Measurements from ENCODE around the gene NPIPA1. TPM values are rescaled to one million over a fixed set of nuclear protein-coding genes. Genes with fewer than 3 reads are reported as not detected.
"Not testable (repeated sequence)": the region's sequence is repeated elsewhere in the genome, so short reads cannot be mapped to it uniquely, and the experiment has no call there.

NPIPA1 gene
- total RNA-seq, 1 donor from 2014 or later = 103 TPM

DNA sequence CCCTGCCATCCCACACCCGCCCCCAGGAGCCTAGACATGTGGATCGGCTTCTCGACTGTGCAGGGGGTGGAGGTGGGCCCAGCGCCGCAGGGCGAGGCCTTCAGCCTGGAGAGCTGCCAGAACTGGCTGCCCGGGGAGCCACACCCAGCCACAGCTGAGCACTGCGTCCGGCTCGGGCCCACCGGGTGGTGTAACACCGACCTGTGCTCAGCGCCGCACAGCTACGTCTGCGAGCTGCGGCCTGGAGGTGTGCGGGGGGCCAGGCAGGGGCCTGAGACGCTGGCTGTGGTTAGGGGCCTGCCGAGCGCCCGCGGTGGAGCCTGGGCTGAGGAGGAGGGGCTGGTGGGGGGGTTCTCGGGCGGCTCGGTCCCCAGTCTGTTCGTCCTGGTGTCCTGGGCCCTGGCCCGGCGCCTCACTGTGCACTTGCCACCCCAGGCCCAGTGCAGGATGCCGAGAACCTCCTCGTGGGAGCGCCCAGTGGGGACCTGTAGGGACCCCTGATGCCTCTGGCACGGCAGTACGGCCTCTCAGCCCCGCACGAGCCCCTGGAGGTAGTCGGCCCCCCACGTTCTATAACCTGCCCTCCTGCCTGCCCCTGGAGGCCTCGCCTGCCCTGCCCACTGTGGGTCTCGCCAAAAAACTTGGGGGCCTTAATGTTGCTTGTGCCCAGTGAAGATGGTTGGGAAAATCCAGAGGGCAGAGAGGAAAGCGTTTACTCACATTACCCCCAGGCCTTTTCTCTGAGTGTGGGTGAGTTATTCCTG lies 17.2 kb upstream of the NPIPA1 start:
- H3K27ac Mint-ChIP-seq (ENCODE audit: unreplicated experiment); H3K4me1 Mint-ChIP-seq (ENCODE audit: unreplicated experiment); H3K36me3 Mint-ChIP-seq (ENCODE audit: low read depth, unreplicated experiment); H3K4me3 Mint-ChIP-seq (ENCODE audit: unreplicated experiment); DNase-seq (ENCODE audit: low spot score); H3K27me3 Mint-ChIP-seq (ENCODE audit: unreplicated experiment); H3K9me3 Mint-ChIP-seq (ENCODE audit: unreplicated experiment): not testable (repeated sequence)

DNA sequence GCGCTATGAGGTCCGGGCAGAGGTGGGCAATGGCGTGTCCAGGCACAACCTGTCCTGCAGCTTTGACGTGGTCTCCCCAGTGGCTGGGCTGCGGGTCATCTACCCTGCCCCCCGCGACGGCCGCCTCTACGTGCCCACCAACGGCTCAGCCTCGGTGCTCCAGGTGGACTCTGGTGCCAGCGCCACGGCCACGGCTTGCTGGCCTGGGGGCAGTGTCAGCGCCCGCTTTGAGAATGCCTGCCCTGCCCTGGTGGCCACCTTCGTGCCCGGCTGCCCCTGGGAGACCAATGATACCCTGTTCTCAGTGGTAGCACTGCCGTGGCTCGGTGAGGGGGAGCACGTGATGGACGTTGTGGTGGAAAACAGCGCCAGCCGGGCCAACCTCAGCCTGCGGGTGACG lies 15.0 kb upstream of the NPIPA1 start:
- not testable (repeated sequence) for DNase-seq (ENCODE audit: low spot score); H3K36me3 Mint-ChIP-seq (ENCODE audit: low read depth, unreplicated experiment); H3K27ac Mint-ChIP-seq (ENCODE audit: unreplicated experiment); H3K9me3 Mint-ChIP-seq (ENCODE audit: unreplicated experiment); H3K4me3 Mint-ChIP-seq (ENCODE audit: unreplicated experiment); H3K27me3 Mint-ChIP-seq (ENCODE audit: unreplicated experiment); H3K4me1 Mint-ChIP-seq (ENCODE audit: unreplicated experiment)

DNA sequence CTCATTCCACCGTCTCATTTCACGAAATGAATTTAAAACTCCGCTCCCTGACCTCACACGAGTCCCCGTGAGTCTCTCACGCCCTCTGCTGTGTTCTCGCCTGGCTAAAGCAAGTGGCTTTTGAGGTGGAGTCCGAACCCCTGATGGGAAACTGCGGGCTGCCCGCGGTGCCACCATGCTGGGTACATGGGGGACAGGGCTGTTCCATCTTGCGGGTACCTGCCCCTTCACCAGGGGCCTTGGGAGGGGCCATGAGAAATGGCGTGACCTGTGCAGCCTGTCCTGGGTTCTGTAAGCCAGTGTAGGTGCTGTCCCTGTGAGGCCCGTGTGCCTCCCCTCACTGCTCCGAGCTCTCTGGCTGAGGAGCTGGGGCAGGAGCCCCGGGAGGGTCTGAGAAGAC lies 14.3 kb upstream of the NPIPA1 start:
- not testable (repeated sequence) for H3K4me3 Mint-ChIP-seq (ENCODE audit: unreplicated experiment); H3K4me1 Mint-ChIP-seq (ENCODE audit: unreplicated experiment)

DNA sequence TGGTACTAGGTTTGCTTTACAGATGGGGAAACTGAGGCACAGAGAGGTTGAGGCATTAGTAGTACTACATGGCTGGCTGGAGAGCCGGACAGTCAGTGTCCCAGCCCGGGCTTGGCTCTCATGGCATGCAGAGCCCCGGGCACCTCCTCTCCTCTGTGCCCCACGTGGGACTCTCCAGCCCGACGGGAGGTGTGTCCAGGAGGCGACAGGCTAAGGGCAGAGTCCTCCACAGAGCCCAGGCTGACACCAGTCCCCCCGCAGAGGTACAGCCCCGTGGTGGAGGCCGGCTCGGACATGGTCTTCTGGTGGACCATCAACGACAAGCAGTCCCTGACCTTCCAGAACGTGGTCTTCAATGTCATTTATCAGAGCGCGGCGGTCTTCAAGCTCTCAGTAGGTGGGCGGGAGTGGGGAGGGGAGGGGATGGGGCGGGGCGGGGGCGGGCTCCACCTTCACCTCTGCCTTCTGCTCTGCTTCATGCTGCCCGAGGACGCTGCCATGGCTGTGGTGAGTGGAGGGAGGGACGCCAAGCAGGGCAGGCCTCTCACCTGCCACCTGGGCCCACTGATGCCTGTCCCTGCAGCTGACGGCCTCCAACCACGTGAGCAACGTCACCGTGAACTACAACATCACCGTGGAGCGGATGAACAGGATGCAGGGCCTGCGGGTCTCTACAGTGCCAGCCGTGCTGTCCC lies 13.7 kb upstream of the NPIPA1 start:
- DNase-seq (ENCODE audit: low spot score); H3K36me3 Mint-ChIP-seq (ENCODE audit: low read depth, unreplicated experiment); H3K27me3 Mint-ChIP-seq (ENCODE audit: unreplicated experiment); H3K4me3 Mint-ChIP-seq (ENCODE audit: unreplicated experiment); H3K27ac Mint-ChIP-seq (ENCODE audit: unreplicated experiment); H3K9me3 Mint-ChIP-seq (ENCODE audit: unreplicated experiment); H3K4me1 Mint-ChIP-seq (ENCODE audit: unreplicated experiment): not testable (repeated sequence)

More for the DNA sequence above, 14.3 kb upstream of the NPIPA1 start:
- not testable (repeated sequence) for H3K27ac Mint-ChIP-seq (ENCODE audit: unreplicated experiment); DNase-seq (ENCODE audit: low spot score); H3K36me3 Mint-ChIP-seq (ENCODE audit: low read depth, unreplicated experiment); H3K27me3 Mint-ChIP-seq (ENCODE audit: unreplicated experiment); H3K9me3 Mint-ChIP-seq (ENCODE audit: unreplicated experiment)

DNA sequence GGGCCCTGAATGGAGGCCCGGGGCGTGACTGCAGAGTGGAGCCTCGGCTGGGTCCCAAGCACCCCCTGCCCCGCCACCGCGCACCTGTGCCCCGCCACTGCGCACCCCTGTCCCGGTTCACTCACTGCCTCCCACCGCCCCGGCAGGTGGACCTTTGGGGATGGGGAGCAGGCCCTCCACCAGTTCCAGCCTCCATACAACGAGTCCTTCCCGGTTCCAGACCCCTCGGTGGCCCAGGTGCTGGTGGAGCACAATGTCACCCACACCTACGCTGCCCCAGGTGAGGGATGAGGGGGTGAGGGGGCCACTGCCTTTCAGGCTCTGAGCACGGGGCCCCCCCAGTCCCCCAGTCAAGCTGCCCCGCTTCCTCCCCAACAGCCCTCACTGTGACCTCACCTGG lies 12.9 kb upstream of the NPIPA1 start:
- H3K36me3 Mint-ChIP-seq (ENCODE audit: low read depth, unreplicated experiment); H3K27me3 Mint-ChIP-seq (ENCODE audit: unreplicated experiment); H3K9me3 Mint-ChIP-seq (ENCODE audit: unreplicated experiment); DNase-seq (ENCODE audit: low spot score); H3K4me3 Mint-ChIP-seq (ENCODE audit: unreplicated experiment); H3K27ac Mint-ChIP-seq (ENCODE audit: unreplicated experiment); H3K4me1 Mint-ChIP-seq (ENCODE audit: unreplicated experiment): not testable (repeated sequence)

DNA sequence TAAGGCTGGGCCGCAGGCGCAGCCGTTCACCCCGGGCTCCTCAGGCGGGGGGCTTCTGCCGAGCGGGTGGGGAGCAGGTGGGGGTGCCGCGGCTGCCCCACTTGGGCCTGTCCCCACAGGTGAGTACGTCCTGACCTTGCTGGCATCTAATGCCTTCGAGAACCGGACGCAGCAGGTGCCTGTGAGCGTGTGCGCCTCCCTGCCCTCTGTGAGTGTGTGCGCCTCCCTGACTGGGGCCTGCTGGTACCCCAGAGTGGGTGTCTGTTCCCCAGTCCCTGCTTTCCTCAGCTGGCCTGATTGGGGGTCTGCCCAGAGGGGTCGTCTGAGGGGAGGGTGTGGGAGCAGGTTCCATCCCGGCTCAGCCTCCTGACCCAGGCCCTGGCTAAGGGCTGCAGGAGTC lies 12.3 kb upstream of the NPIPA1 start:
- not testable (repeated sequence) for H3K4me3 Mint-ChIP-seq (ENCODE audit: unreplicated experiment); H3K27ac Mint-ChIP-seq (ENCODE audit: unreplicated experiment); H3K27me3 Mint-ChIP-seq (ENCODE audit: unreplicated experiment)

DNA sequence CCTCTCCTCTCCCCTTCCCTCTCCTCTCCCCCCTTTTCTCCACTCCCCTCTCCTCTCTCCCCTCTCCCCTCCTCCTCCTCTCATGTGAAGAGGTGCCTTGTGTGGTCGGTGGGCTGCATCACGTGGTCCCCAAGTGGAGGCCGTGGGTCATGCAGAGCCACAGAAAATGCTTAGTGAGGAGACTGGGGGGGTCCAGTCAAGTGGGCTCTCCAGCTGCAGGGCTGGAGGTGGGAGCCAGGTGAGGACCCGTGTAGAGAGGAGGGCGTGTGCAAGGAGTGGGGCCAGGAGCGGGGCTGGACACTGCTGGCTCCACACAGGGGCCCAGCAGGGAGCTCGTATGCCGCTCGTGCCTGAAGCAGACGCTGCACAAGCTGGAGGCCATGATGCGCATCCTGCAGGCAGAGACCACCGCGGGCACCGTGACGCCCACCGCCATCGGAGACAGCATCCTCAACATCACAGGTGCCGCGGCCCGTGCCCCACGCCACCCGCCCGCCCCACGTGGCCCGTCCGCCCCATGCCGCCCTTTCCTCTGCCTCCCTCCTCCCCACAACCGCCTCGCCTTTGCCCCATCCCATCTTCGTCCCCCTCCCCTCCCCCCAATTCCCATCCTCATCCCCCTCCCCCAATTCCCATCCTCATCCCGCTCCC lies 9.1 kb upstream of the NPIPA1 start:
- Mint-ChIP-seq H3K27ac (ENCODE audit: unreplicated experiment) (peak overlapping the region; percentile 68), H3K4me3 (ENCODE audit: unreplicated experiment) (peak overlapping the region; percentile 74)
- not testable (repeated sequence) for H3K4me1 Mint-ChIP-seq (ENCODE audit: unreplicated experiment); H3K9me3 Mint-ChIP-seq (ENCODE audit: unreplicated experiment); H3K36me3 Mint-ChIP-seq (ENCODE audit: low read depth, unreplicated experiment); DNase-seq (ENCODE audit: low spot score); H3K27me3 Mint-ChIP-seq (ENCODE audit: unreplicated experiment)

More for the DNA sequence above, 12.3 kb upstream of the NPIPA1 start:
- not testable (repeated sequence) for H3K36me3 Mint-ChIP-seq (ENCODE audit: low read depth, unreplicated experiment); DNase-seq (ENCODE audit: low spot score); H3K9me3 Mint-ChIP-seq (ENCODE audit: unreplicated experiment); H3K4me1 Mint-ChIP-seq (ENCODE audit: unreplicated experiment)

DNA sequence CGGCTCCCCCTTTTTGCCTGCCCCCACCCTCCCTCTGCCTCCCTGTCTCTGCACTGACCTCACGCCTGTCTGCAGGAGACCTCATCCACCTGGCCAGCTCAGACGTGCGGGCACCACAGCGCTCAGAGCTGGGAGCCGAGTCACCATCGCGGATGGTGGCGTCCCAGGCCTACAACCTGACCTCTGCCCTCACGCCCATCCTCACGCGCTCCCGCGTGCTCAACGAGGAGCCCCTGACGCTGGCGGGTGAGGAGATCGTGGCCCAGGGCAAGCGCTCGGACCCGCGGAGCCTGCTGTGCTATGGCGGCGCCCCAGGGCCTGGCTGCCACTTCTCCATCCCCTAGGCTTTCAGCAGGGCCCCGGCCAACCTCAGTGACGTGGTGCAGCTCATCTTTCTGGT lies 8.1 kb upstream of the NPIPA1 start:
- not testable (repeated sequence) for H3K27me3 Mint-ChIP-seq (ENCODE audit: unreplicated experiment); H3K4me1 Mint-ChIP-seq (ENCODE audit: unreplicated experiment); DNase-seq (ENCODE audit: low spot score); H3K9me3 Mint-ChIP-seq (ENCODE audit: unreplicated experiment); H3K4me3 Mint-ChIP-seq (ENCODE audit: unreplicated experiment); H3K27ac Mint-ChIP-seq (ENCODE audit: unreplicated experiment); H3K36me3 Mint-ChIP-seq (ENCODE audit: low read depth, unreplicated experiment)

DNA sequence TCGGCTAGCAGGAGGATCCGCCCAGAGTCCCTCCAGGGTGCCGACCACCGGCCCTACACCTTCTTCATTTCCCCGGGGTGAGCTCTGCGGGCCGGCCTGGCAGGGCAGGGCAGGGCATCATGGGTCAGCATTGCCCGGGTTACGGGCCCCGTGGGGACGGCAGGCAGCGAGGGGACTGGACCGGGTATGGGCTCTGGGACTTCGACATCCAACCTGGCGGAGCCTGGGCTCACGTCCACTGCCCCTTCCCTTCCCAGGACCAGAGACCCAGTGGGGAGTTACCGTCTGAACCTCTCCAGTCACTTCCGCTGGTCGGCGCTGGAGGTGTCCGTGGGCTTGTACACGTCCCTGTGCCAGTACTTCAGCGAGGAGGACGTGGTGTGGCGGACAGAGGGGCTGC lies 7.0 kb upstream of the NPIPA1 start:
- not testable (repeated sequence) for H3K4me1 Mint-ChIP-seq (ENCODE audit: unreplicated experiment); H3K27me3 Mint-ChIP-seq (ENCODE audit: unreplicated experiment); DNase-seq (ENCODE audit: low spot score); H3K4me3 Mint-ChIP-seq (ENCODE audit: unreplicated experiment); H3K27ac Mint-ChIP-seq (ENCODE audit: unreplicated experiment); H3K9me3 Mint-ChIP-seq (ENCODE audit: unreplicated experiment); H3K36me3 Mint-ChIP-seq (ENCODE audit: low read depth, unreplicated experiment)

DNA sequence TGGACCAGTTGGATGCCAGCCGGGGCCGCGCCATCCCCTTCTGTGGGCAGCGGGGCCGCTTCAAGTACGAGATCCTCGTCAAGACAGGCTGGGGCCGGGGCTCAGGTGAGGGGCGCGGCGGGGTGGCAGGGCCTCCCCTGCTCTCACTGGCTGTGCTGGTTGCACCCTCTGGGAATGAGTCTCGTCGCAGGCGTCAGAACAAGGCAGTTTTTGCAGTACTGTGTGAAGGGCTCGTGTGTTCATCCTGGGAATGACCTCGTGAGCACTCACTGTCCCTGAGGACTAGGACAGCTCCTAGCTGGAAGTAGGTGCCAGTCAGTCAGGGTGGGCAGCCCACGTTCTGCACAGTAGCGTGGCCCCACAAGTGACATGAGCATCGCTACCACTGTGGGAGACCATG lies 6.3 kb upstream of the NPIPA1 start:
- not testable (repeated sequence) for H3K4me1 Mint-ChIP-seq (ENCODE audit: unreplicated experiment); H3K27ac Mint-ChIP-seq (ENCODE audit: unreplicated experiment); H3K27me3 Mint-ChIP-seq (ENCODE audit: unreplicated experiment); H3K36me3 Mint-ChIP-seq (ENCODE audit: low read depth, unreplicated experiment); H3K4me3 Mint-ChIP-seq (ENCODE audit: unreplicated experiment); H3K9me3 Mint-ChIP-seq (ENCODE audit: unreplicated experiment); DNase-seq (ENCODE audit: low spot score)

DNA sequence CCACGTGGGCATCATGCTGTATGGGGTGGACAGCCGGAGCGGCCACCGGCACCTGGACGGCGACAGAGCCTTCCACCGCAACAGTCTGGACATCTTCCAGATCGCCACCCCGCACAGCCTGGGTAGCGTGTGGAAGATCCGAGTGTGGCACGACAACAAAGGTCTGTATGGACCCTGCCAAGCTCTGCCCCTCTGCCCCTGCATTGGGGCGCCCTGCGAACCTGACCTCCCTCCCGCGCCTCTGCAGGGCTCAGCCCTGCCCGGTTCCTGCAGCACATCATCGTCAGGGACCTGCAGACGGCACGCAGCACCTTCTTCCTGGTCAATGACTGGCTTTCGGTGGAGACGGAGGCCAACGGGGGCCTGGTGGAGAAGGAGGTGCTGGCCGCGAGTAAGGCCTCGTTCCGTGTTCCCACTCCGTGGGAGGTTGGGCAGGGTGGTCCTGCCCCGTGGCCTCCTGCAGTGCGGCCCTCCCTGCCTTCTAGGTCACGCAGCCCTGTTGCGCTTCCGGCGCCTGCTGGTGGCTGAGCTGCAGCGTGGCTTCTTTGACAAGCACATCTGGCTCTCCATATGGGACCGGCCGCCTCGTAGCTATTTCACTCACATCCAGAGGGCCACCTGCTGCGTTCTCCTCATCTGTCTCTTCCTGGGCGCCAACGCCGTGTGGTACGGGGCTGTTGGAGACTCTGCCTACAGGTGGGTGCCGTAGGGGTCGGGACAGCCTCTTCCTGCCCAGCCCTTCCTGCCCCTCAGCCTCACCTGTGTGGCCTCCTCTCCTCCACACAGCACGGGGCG lies 4.5 kb upstream of the NPIPA1 start:
- not testable (repeated sequence) for H3K4me3 Mint-ChIP-seq (ENCODE audit: unreplicated experiment); DNase-seq (ENCODE audit: low spot score); H3K9me3 Mint-ChIP-seq (ENCODE audit: unreplicated experiment); H3K27ac Mint-ChIP-seq (ENCODE audit: unreplicated experiment); H3K27me3 Mint-ChIP-seq (ENCODE audit: unreplicated experiment); H3K36me3 Mint-ChIP-seq (ENCODE audit: low read depth, unreplicated experiment); H3K4me1 Mint-ChIP-seq (ENCODE audit: unreplicated experiment)
